HUES48 (cell line): ENCODE data around the gene IFNL3.
A peak's percentile ranks its signal among the peaks of the same experiment; 100 is the strongest.
"Not testable (repeated sequence)": the region's sequence is repeated elsewhere in the genome, so short reads cannot be mapped to it uniquely, and the experiment has no call there.

ENCODE experiments used
- H3K27ac ChIP-seq: one replicate; pipeline ENCODE4 v1.7.0; 2013; ENCODE audit warnings: low read depth, low read length, inconsistent platforms
- H3K27me3 ChIP-seq: 2 replicates; pipeline ENCODE4 v1.6.1; 2013; ENCODE audit warnings: mild to moderate bottlenecking, low read length; ENCODE audit not compliant: control insufficient read depth, insufficient read depth
- H3K36me3 ChIP-seq: 2 replicates; pipeline ENCODE4 v1.6.1; 2013; ENCODE audit warnings: low read length; ENCODE audit not compliant: control insufficient read depth, insufficient read depth
- H3K4me1 ChIP-seq: 2 replicates; pipeline ENCODE4 v1.6.1; 2013; ENCODE audit warnings: mild to moderate bottlenecking, low read length; ENCODE audit not compliant: control insufficient read depth, insufficient read depth
- H3K4me3 ChIP-seq: 2 replicates; pipeline ENCODE4 v1.5.1; 2013; ENCODE audit warnings: mild to moderate bottlenecking, low read depth, low read length
- H3K9ac ChIP-seq: 2 replicates; pipeline ENCODE4 v1.6.1; 2013; ENCODE audit warnings: mild to moderate bottlenecking, low read depth, low read length, moderate library complexity
- H3K9me3 ChIP-seq: 2 replicates; pipeline ENCODE4 v1.6.1; 2013; ENCODE audit warnings: low read length; ENCODE audit not compliant: control insufficient read depth, insufficient read depth

The IFNL3 gene

DNA sequence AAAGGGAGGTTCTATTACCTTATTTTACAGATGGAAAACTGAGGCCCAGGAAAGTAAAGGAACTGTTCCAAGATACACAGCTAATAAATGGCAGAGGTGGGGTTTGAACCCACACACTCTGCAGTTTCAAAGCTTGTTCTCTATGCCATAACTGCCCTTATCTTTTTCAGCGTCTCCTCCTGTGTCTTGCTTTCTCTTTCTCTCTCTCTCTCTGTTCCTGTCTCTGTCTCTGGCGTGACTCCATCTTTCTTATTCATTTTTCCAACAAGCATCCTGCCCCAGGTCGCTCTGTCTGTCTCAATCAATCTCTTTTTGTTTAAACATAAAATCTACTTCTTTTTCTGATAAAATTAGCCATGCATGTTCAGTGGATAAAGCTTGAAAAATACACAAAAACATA, 7.0 kb upstream of the IFNL3 start:
- Histone ChIP-seq H3K9me3 (no peaks in the 10 kb centered on the region), H3K4me3 (no peak overlapping the region), H3K27me3 (peaks cover 57% of the 10 kb centered on the region), H3K27ac (no peak overlapping the region), H3K36me3 (no peaks in the 10 kb centered on the region), H3K9ac (no peak overlapping the region), H3K4me1 (no peaks in the 10 kb centered on the region)

DNA sequence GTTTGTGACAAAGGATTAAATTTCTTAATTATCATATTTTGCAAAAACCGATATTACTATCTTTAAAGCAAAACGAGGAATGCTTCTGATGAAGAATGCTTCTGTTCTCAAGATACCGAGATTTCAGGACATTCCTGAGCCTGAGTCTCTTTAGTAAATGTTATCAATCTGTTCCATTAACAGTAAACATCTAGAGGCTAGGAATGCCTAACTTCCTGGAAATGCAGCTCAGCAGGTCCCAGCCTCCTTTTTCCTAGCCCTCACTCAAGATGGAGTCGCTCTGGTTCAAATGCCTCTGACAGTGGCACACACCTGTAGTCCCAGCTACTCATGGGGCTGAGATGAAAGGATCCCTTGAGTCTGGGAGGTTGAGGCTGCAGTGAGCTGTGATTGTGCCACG, 6.3 kb upstream of the IFNL3 start:
- Histone ChIP-seq H3K27ac (no peak overlapping the region), H3K9me3 (no peaks in the 10 kb centered on the region), H3K4me3 (no peak overlapping the region), H3K36me3 (no peaks in the 10 kb centered on the region), H3K9ac (no peak overlapping the region), H3K4me1 (no peaks in the 10 kb centered on the region), H3K27me3 (peaks cover 53% of the 10 kb centered on the region)

DNA sequence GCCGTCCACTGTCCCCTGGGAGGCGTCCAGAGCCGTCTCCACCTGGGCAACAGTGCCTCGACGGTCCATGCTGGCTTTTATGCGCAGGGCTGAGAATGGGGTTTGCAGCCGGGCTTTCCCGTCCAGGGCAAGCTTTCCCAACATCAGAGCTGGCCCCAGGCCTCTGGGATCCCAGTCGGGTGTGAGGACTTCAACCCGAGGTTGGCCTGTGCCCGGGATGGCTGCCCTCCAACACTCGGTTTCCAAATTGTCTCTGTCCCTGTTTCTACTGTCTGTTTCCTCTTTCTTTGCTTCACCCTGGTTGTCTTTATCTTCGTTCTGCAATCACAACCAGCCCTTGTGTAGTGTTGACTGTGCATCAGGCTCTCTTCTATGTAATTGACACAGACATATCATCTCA, 4.0 kb upstream of the IFNL3 start, which contains the start of gene IFNL4:
Gene IFNL4, minus strand, starts transcription at position 51 of the 400 bp plus-strand sequence.
- Histone ChIP-seq H3K4me1 (no peaks in the 10 kb centered on the region), H3K27me3 (peaks cover 52% of the 10 kb centered on the region), H3K27ac (no peak within 1 kb of the TSS), H3K9ac (no peak within 1 kb of the TSS), H3K9me3 (no peaks in the 10 kb centered on the region), H3K36me3 (no peaks in the 10 kb centered on the region), H3K4me3 (peak within 1 kb of the TSS; percentile 50; the same call in 1 of the 2 replicates)

DNA sequence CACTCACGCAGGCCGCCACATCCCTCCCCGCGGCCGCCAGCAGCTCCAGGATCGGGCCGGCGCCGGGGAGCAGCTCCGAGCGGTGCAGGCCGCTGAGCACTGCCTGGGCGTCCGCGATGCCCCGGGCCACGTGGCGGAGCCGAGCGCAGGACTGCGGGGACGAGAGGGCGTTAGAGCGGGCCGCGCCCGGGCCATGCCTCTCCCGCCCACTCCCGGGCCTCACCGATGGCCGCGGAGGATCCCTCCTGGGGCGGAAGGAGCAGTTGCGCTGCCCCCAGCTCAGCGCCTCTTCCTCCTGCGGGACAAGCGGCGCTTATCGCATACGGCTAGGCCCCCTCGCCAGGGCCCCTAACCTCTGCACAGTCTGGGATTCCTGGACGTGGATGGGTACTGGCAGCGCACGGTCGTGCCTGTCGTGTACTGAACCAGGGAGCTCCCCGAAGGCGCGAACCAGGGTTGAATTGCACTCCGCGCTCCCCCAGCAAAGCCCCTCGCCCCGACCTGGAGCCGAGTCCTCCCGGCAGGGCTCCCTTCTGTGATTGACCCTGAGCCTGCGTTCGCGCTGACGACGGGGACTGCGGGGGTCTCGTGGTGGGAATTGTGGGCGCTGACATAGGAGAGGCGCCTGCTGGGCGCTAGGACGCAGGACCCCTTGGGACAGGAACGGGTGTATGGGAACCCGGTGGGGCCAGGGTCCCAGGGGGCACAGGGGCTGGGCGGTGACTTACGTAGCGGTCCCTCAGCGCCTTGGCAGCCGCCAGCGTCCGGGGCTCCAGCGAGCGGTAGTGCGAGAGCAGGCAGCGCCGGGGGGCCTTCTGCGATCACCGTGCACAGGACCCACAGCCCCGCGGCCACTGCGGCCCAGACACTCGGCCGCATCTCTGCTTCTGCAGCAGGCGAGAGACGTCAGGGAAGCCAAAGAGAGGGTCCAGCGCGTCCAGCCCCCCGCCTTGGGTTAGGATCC, 3.2 kb upstream of the IFNL3 start:
- no peaks in the 10 kb centered on the region for H3K36me3 ChIP-seq
- no peaks in the 10 kb centered on the region for H3K9me3 ChIP-seq
- H3K4me3 ChIP-seq: peak overlapping the region; percentile 50; the same call in 1 of the 2 replicates
- no peaks in the 10 kb centered on the region for H3K4me1 ChIP-seq
- H3K9ac ChIP-seq: no peak overlapping the region
- H3K27ac ChIP-seq: no peak overlapping the region
- H3K27me3 ChIP-seq: peaks cover 47% of the 10 kb centered on the region

DNA sequence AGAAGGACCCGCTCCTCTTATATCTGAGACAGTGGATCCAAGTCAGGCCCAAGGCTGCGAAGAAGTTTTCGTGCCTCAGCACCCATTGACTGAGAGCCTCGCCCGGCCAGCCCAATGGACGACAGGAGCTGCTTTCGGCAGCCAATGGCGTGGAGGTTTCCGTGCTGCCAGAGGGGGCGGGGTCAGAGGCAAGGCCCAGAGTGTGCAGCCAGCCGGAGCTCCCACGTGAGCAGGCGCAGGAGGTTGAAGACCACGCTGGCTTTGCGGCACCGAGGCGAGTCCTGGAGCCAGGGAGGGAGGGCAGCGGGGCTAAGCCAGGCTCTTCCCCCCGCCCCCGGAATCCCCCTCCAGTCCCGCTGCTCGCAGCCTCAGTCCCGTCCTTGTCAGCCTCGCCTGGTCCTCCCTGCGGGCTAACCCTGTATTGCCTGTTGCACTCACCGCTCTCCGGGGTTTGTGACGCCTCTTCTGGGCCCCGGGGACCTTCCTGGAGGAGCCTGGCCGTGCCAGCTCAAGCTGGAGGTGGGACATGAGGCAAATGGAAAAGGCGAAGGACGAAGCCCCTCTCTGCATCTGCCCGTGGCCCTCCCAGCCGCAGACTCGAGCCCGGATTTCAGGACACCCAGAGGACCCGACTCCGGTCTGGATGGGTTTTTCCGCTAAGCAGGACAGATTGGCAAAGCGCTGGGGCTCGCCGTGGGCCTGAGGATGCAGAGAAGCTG, 2.3 kb upstream of the IFNL3 start:
- Histone ChIP-seq H3K9ac (no peak overlapping the region), H3K4me1 (no peaks in the 10 kb centered on the region), H3K9me3 (no peaks in the 10 kb centered on the region), H3K27me3 (peaks cover 40% of the 10 kb centered on the region), H3K27ac (no peak overlapping the region), H3K36me3 (no peaks in the 10 kb centered on the region), H3K4me3 (peak overlapping the region; percentile 50; the same call in 1 of the 2 replicates)

DNA sequence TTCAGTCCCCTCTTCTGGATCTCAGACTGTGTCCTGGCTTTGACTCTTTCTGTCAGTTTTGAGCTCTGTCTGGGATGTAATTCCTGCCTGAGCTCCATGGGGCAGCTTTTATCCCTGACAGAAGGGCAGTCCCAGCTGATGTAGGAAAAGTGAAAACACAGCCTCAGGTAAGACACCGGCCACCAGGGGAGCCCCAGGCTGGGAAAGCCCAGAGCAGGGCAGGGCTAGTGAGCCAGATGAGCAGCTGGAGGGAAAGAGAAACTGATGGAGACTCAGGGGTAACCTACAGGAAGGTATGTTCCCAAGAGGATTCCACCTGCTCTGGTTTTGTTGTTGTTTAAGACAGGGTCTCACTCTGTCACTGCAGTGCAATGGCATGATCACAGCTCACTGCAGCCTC, 360 bp upstream of the IFNL3 start:
- peaks cover 36% of the 10 kb centered on the region for H3K27me3 ChIP-seq
- not testable (repeated sequence) for H3K4me3 ChIP-seq, H3K9ac ChIP-seq, H3K27ac ChIP-seq, H3K36me3 ChIP-seq, H3K4me1 ChIP-seq, H3K9me3 ChIP-seq

DNA sequence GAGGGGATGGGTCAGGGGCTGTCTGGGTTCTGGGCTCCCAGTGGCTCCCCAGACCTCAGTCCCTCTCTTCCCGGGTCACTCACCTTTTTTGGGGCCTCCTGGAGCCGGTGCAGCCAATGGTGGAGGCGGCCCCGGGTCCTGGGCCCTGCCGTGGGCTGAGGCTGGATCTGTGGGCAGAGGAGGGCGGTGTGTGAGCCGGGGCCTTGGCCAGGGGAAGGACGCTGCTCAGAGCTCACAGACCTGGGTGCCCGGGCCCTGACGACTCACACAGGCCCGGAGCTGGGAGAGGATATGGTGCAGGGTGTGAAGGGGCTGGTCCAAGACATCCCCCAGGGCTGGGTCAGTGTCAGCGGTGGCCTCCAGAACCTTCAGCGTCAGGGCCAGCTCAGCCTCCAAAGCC, 1.1 kb downstream of the IFNL3 start:
- H3K9ac ChIP-seq, H3K9me3 ChIP-seq: not testable (repeated sequence)
- H3K27me3 ChIP-seq: peaks cover 29% of the 10 kb centered on the region

DNA sequence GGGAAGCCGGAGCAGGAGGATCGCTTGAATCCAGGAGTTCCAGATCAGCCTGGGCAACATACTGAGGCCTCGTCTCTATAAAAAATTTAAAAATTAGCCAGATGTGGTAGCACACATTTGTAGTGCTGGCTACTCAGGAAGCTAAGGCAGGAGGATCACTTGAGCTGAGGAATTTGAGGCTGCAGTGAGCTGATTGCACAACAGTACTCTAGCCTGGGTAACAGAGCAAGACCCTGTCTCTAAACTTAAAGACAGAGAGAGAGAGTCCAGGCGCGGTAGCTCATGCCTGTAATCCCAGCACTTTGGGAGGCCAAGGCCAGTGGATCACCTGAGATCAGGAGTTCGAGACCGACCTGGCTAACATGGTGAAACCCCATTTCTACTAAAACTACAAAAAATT, 4.4 kb downstream of the IFNL3 start:
- no peak overlapping the region for H3K9ac ChIP-seq
- H3K27me3 ChIP-seq: peaks cover 12% of the 10 kb centered on the region
- H3K36me3 ChIP-seq: no peaks in the 10 kb centered on the region
- no peak overlapping the region for H3K4me3 ChIP-seq
- H3K4me1 ChIP-seq: no peaks in the 10 kb centered on the region
- H3K9me3 ChIP-seq: no peaks in the 10 kb centered on the region
- no peak overlapping the region for H3K27ac ChIP-seq

More for the DNA sequence above, 1.1 kb downstream of the IFNL3 start:
- H3K4me3 ChIP-seq, H3K27ac ChIP-seq, H3K4me1 ChIP-seq, H3K36me3 ChIP-seq: not testable (repeated sequence)

DNA sequence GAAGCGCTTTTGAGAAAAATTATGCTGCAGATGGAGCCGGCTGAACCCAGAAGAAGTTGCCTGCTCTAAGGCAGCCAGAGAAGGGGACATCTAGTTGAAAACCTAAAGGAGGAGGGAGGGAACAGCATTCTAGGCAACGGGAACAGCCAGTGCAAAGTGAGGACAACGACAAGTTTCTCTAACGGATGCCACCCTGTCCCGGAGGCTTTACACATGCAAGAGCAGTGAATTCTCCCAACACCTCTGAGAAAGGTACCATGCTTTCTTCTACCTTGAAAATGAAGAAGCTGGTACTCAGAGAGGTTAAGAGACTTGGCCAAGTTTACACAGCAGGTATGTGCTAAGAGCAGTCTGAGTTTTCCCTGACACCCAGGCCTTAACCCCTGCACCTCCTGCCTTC, 5.9 kb downstream of the IFNL3 start:
- Histone ChIP-seq H3K4me1 (no peaks in the 10 kb centered on the region), H3K4me3 (no peak overlapping the region), H3K36me3 (no peaks in the 10 kb centered on the region), H3K27me3 (peaks cover 12% of the 10 kb centered on the region), H3K9ac (no peak overlapping the region), H3K9me3 (no peaks in the 10 kb centered on the region), H3K27ac (no peak overlapping the region)

DNA sequence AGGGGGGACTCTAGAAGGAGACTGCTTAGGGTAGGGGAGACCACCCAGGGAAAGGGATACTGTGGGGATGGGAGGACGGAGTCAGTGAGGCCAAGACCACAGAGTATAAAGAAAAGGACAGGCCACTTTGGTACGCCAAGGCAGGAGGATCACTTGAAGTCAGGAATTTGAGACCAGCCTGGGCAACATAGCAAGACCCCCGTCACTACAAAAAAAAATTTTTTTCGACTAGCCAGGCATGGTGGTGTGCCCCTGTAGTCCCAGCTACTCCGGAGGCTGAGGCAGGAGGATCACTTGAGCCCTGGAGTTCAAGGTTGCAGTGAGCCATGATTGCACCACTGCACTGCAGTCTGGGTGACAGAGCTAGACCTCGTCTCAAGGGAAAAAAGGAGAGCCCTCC, 6.6 kb downstream of the IFNL3 start:
- H3K27ac ChIP-seq: no peak overlapping the region
- H3K4me3 ChIP-seq: no peak overlapping the region
- H3K9ac ChIP-seq: no peak overlapping the region
- no peaks in the 10 kb centered on the region for H3K36me3 ChIP-seq
- H3K9me3 ChIP-seq: no peaks in the 10 kb centered on the region
- H3K27me3 ChIP-seq: peaks cover 12% of the 10 kb centered on the region
- H3K4me1 ChIP-seq: no peaks in the 10 kb centered on the region
